ENCODE data around the gene NIM1K.

- no peak for TF ChIP-seq CTCF (IDR thresholded peaks at IDR 0.05; ENCODE audit: insufficient read depth, low read depth, low read length)
- no peak for TF ChIP-seq EZH2 (IDR thresholded peaks at IDR 0.05; ENCODE audit: insufficient read depth, low read length)
These were observed 37.6 kb upstream of the NIM1K start for GRCh38 chr5:43154469-43154868.

Data from astrocyte (in vitro differentiated cells and primary cell).